Nephron progenitor cell (in vitro differentiated cells): ENCODE results near the gene KCNJ1.

ENCODE experiments used
- DNase-seq: peaks from one replicate; pipeline ENCODE4 v3.0.0; 2021
- H3K27ac Mint-ChIP-seq: 2 replicates; pipeline ENCODE4 v1.8.0; 2021; ENCODE audit warnings: mild to moderate bottlenecking, moderate library complexity, mixed read lengths
- H3K27me3 Mint-ChIP-seq: 2 replicates; pipeline ENCODE4 v1.8.0; 2021; ENCODE audit warnings: mild to moderate bottlenecking, low read depth, mixed read lengths; ENCODE audit not compliant: poor library complexity
- H3K36me3 Mint-ChIP-seq: 2 replicates; pipeline ENCODE4 v1.8.0; 2021; ENCODE audit warnings: low read depth, mixed read lengths
- H3K4me1 Mint-ChIP-seq: 2 replicates; pipeline ENCODE4 v1.8.0; 2021; ENCODE audit warnings: mixed read lengths
- H3K4me3 Mint-ChIP-seq: 2 replicates; pipeline ENCODE4 v1.8.0; 2021; ENCODE audit warnings: mild to moderate bottlenecking, moderate library complexity, mixed read lengths
- H3K9me3 Mint-ChIP-seq: 2 replicates; pipeline ENCODE4 v1.8.0; 2021; ENCODE audit warnings: mild to moderate bottlenecking, moderate library complexity, mixed read lengths
- CTCF ChIP-seq: fragments of 200-600 bp; sonication (generic); IDR thresholded peaks from 2 replicates; pipeline ENCODE4 v1.5.0; 2021; ENCODE audit warnings: antibody characterized with exemption

Gene KCNJ1

GRCh38 chr11:128803011-128803410 is 64.1 kb downstream of the KCNJ1 start:
- TF ChIP-seq CTCF = no peak
- DNase-seq = no peak
- Mint-ChIP-seq H3K27ac (no peak overlapping the region), H3K27me3 (peaks cover 23% of the 10 kb centered on the region), H3K9me3 (no peaks in the 10 kb centered on the region), H3K36me3 (no peaks in the 10 kb centered on the region), H3K4me1 (peaks cover 35% of the 10 kb centered on the region), H3K4me3 (no peak overlapping the region)

GRCh38 chr11:128802358-128802981 is 64.6 kb downstream of the KCNJ1 start:
- no peaks in the 10 kb centered on the region for H3K9me3 Mint-ChIP-seq
- H3K36me3 Mint-ChIP-seq = no peaks in the 10 kb centered on the region
- DNase-seq = peak; percentile 27

GRCh38 chr11:128800871-128801417 is 66.2 kb downstream of the KCNJ1 start:
- no peak for DNase-seq
- no peak overlapping the region for H3K4me3 Mint-ChIP-seq
- TF ChIP-seq CTCF = no peak
- H3K4me1 Mint-ChIP-seq = peaks cover 40% of the 10 kb centered on the region
- peaks cover under 1% of the 10 kb centered on the region for H3K9me3 Mint-ChIP-seq
- H3K27me3 Mint-ChIP-seq = peaks cover 22% of the 10 kb centered on the region
- no peak overlapping the region for H3K27ac Mint-ChIP-seq
- no peaks in the 10 kb centered on the region for H3K36me3 Mint-ChIP-seq

More at GRCh38 chr11:128802358-128802981, 64.6 kb downstream of the KCNJ1 start:
- H3K27me3 Mint-ChIP-seq = peaks cover 20% of the 10 kb centered on the region
- no peak overlapping the region for H3K27ac Mint-ChIP-seq
- H3K4me1 Mint-ChIP-seq = peaks cover 40% of the 10 kb centered on the region
- peak; percentile 61 for TF ChIP-seq CTCF
- H3K4me3 Mint-ChIP-seq = no peak overlapping the region

- no peak for DNase-seq
- Mint-ChIP-seq H3K27ac (no peak overlapping the region), H3K27me3 (peaks cover 16% of the 10 kb centered on the region), H3K4me1 (peaks cover 18% of the 10 kb centered on the region), H3K9me3 (peaks cover 3% of the 10 kb centered on the region), H3K4me3 (no peak overlapping the region), H3K36me3 (peaks cover 7% of the 10 kb centered on the region)
- no peak for TF ChIP-seq CTCF
Observed at GRCh38 chr11:128796270-128796669, 70.8 kb downstream of the KCNJ1 start.

GRCh38 chr11:128790196-128790595 is 76.9 kb downstream of the KCNJ1 start:
- H3K27me3 Mint-ChIP-seq = peaks cover 12% of the 10 kb centered on the region
- no peak overlapping the region for H3K4me3 Mint-ChIP-seq
- H3K27ac Mint-ChIP-seq = peak overlapping the region; percentile 58
- H3K4me1 Mint-ChIP-seq = peaks cover 34% of the 10 kb centered on the region
- DNase-seq = peak; percentile 23
- H3K36me3 Mint-ChIP-seq = peaks cover 10% of the 10 kb centered on the region
- no peaks in the 10 kb centered on the region for H3K9me3 Mint-ChIP-seq
- TF ChIP-seq CTCF = no peak
